SH-SY5Y (cell line): ENCODE measurements around the gene AMPD1.

Experiments used
- GATA2 ChIP-seq: IDR thresholded peaks from 2 replicates; pipeline ENCODE4 v1.6.1; 2011; ENCODE audit warnings: mild to moderate bottlenecking, low read depth, low read length
- GATA3 ChIP-seq: IDR thresholded peaks from 2 replicates; pipeline ENCODE4 v1.6.1; 2011; ENCODE audit warnings: low read depth, mild to moderate bottlenecking, low read length, moderate library complexity

DNA sequence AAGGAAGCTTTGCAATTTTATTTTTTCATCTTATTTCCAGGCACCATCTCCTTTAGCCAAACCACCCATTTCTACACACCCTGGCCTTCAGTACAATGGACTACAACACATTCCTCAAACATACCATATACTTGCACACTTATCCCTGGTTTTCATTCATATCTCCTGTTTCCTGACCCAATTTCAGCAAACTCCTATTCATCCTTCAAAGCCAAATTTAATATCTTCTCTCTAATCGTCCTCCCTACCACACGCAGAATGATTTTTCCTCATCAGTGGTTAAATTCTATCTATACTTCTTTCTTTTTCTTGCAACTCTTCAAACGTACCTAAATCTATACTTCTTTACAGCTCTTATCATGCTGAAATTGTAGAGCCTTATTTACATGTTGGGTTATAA is 28.4 kb downstream of the AMPD1 start:
- TF ChIP-seq GATA2 (no peak), GATA3 (no peak)
